HG02588 (cell line): ENCODE data around the gene ARHGAP32.

Source experiments
- ATAC-seq: cut with Tn5 transposase; IDR thresholded peaks from one replicate; pipeline ENCODE4 v1.9.1; 2021; ENCODE audit warnings: mild to moderate bottlenecking, moderate library complexity; ENCODE audit not compliant: unreplicated experiment

Gene ARHGAP32

DNA sequence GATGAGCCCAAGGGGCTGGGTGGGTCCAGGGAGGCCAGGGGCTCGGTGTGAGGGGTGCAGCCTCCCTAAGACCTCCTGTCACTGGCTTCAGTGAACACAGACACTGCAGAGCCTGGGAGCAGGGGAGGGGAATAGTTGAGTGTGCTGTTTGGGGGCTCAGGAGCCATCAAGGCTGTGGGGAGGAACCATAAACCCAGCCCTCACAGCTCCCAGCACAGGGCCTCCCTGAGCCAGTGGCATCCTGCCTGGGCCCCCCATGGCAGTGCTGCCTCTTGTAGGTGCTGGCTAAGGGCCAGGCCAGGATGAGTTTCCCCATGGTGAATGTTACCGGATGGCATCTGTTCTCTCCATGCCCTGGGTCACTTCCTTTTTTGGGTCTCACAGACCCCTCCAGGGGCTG, 275.4 kb downstream of the ARHGAP32 start:
- ATAC-seq = no peak

GRCh38 chr11:128916037-128916572, 276.0 kb downstream of the ARHGAP32 start:
- no peak for ATAC-seq

- ATAC-seq = no peak
Observed at GRCh38 chr11:128915149-128915521, 277.0 kb downstream of the ARHGAP32 start.
